ENCODE data around the gene SPEG. TPM values are rescaled to one million over a fixed set of nuclear protein-coding genes. Genes with fewer than 3 reads are reported as not detected.

Gene SPEG
- total and polyA plus RNA-seq, 2 of the 13 experiments (the other 11 are each of a cell fraction or from before 2014, with no cell fraction given) = 0.18 to 0.24 TPM

- Histone ChIP-seq H3K27ac (ENCODE audit: extremely low read length, insufficient read depth, low read length) (no peak overlapping the region), H3K9me3 (ENCODE audit: low read length) (no peaks in the 10 kb centered on the region), H3K4me3 (replicated peaks in 1 of 3; ENCODE audit: insufficient read depth in 1 of 3, low read depth in 2 of 3, low read length in 3 of 3) (no peak overlapping the region), H3K79me2 (ENCODE audit: insufficient read depth, low read length) (no peaks in the 10 kb centered on the region), H3K27me3 (ENCODE audit: control insufficient read depth in 1 of 2, insufficient read depth in 2 of 2, low read length in 2 of 2) (peaks cover 22 to 88% of the 10 kb centered on the region in 2 experiments), H3K4me1 (ENCODE audit: insufficient read depth, low read length) (no peaks in the 10 kb centered on the region), H3K9ac (ENCODE audit: insufficient read depth, low read depth, low read length) (no peak overlapping the region), H4K20me1 (ENCODE audit: insufficient read depth, low read length) (no peaks in the 10 kb centered on the region; the same call in 1 of the 2 replicates), H2AFZ (ENCODE audit: low read length) (no peak overlapping the region), H3K4me2 (ENCODE audit: low read depth, low read length) (no peak overlapping the region), H3K36me3 (replicated peaks in 1 of 2; ENCODE audit: control insufficient read depth in 1 of 2, insufficient read depth in 2 of 2, low read length in 2 of 2) (no peaks in the 10 kb centered on the region)
- intact Hi-C loops (cut with micrococcal nuclease; ENCODE audit: unreplicated experiment) = no loop called here
- no peak for DNase-seq (ENCODE audit: low spot score)
- no peak for FAIRE-seq
- BruUV-seq (replicated peaks) = no TSS peak
- ChIA-PET POLR2A (interaction anchor here (1.0 kb wide), 1 partner anchor 9 kb away, joined by 5 read pairs; no protein-coding TSS in a partner anchor), CTCF (ENCODE audit: low intra/inter-chr PET ratio, low total read pairs) (no interaction called here)
- no peak for ATAC-seq
- in situ Hi-C loops (cut with HindIII; ENCODE audit: extremely low pct_ligation_motif_present, low pct_unique_long_range_greater_than_20kb) = no loop called here
- TF ChIP-seq U2AF1 (optimal IDR thresholded peaks at IDR 0.05; ENCODE audit: low read depth, low read length) (no peak), ZNF224 (CRISPR knock-in tag; IDR thresholded peaks at IDR 0.05) (no peak), ISL2 (CRISPR knock-in tag; IDR thresholded peaks at IDR 0.05) (no peak), MZF1 (CRISPR knock-in tag; IDR thresholded peaks at IDR 0.05; ENCODE audit: borderline replicate concordance) (no peak), ZNF232 (CRISPR knock-in tag; IDR thresholded peaks at IDR 0.05; ENCODE audit: borderline replicate concordance) (no peak), ZNF605 (CRISPR knock-in tag; IDR thresholded peaks at IDR 0.05) (no peak), ZNF609 (CRISPR knock-in tag; IDR thresholded peaks at IDR 0.05; ENCODE audit: borderline replicate concordance) (no peak), ERF (CRISPR knock-in tag; IDR thresholded peaks at IDR 0.05) (no peak), FOXA3 (CRISPR knock-in tag; IDR thresholded peaks at IDR 0.05) (no peak), RNF2 (conservative IDR thresholded peaks at IDR 0.05; ENCODE audit: low read depth) (no peak)
- WGBS (ENCODE audit: low lambda C conversion rate) = 7% methylated on average over 5 of the region's 6 CpGs
Measured at GRCh38 chr2:219437690-219438206, 3.1 kb downstream of the SPEG start.
